Endometrium (tissue), 2 donors: ENCODE measurements around the gene CHRNG.

Experiments
- FAIRE-seq: peaks from 2 replicates; lab custom pipeline; 2012; peaks lifted over from hg19 to GRCh38; lab: Jason Lieb, UNC
- donor health status: control.
- donor health status: control.

The CHRNG gene

DNA sequence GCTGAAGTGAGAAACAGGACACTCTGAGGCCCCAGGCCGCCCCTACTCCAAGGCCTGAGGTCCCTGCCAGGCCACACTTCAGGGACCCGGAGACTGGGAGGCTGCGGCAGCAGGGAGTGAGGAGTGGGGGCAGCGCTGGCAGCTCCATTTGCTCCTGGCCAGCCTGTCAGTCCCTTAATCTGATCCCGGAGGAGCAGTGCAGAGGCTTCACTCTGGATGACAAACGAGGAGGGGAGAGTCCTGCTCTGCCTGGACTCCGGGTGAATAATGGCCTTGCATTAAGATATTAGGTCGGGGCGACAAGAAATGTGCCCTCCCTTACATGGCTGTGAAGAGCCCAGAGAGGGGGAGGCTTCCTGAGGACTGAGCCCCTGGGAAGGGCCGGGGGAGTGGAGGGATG is 33.6 kb upstream of the CHRNG start:
- FAIRE-seq, result no peak

GRCh38 chr2:232506709-232507108 is 32.8 kb upstream of the CHRNG start:
- FAIRE-seq, result no peak

DNA sequence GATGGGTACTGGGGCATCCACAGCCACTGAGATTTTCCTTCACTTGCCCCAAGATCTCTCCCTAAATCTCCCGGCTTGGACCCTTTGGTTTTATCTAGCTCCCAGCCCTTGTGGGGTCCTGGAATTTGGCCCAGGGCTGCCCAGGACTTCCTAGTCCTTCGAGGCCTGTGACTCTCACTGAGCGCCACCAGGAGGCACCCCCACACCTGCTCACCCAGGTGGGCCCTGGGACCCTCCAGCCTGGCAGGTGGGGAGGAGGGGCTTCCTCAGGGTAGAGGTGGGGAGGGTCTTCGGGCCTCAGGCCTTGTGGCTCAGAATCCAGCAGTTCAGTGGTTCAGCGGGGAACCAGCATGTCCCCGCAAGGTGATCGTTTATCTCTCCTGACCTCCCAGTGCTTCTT is 31.2 kb upstream of the CHRNG start:
- FAIRE-seq, result no peak

DNA sequence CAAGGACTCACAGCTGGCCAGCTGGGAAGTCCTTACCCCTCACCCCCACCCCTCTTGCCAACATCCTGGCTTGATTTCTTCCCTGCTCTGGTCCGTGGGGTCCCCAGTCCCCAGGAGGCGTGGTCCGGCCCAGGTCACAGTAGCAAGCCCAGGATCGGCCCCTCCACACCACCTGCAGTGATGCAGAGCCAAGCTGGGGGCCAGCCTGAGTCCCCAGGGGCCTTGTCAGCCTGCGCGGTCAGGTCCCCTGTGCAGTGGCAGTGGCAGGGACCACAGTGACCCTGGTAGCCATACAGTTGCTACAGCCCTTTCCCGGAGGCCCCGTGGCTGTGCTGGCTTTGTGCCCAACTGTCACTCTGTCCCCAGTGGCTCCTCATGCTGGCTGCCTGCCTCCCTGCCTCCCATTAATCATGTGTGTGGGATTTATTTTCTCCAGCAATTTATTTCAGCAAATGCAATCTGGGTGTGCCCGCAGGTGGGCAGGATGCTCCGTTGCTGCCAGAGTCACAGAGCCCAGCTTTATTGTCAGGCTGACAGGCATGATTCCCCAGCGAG is 28.1 kb upstream of the CHRNG start:
- no peak for FAIRE-seq

DNA sequence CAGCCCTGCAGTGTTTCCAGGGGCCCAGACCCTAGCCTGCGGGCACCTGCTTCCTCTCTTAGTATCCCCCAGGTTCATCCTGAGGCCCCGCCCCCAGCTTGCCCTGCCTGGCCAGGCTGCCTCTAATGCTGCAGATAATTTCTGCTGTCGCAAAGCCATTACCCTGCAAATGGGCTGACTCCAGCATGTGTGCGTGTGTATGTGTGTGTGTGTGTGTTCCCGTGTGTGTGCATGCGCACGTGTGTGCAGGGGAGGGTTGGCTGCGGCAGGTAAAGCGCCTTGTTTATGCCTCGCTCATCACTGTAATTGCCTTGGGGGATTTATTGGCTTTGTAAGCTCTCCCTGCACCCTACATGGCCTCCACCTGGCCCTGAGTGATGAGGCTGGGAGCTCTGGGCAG is 26.9 kb upstream of the CHRNG start:
- no peak for FAIRE-seq

- FAIRE-seq, result no peak
Measured at GRCh38 chr2:232513353-232513752, 26.1 kb upstream of the CHRNG start.

DNA sequence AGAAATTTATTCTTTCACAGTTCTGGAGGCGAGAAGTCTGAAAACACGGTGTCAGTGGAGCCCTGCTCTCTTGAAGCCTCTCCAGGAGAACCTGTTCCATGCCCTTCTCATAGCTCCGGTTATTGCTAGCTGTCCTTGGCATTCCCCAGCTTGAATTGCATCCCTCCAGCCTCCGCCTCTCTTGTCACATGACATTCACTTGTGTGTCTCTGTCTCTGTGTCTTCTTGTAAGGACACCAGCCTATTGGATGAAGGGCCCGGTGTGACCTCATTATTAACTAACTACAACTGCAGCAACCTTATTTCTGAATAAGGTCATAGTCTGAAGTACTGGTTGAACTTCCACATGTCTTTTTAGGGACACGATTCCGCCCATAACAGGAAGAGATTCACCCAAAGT is 23.9 kb upstream of the CHRNG start:
- FAIRE-seq, result no peak

DNA sequence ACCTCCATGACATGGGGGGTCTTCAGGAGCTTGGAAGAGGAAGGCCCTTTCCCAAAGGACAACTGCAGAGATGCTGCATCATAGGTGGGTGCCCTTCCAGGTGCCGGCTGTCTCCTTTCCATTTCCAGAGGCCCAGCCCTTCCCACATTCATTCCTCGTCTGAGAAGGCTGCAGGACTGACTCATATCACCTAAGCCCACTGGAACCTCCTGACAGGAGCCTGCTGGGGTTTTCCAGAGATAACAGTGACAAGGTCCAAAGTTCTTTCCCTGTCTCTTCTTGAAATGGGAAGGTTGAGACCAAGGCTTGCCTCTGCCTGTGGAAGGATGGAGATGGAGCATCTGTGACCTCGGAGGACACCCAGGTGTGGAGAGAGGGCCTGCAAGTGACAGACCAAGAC is 22.9 kb upstream of the CHRNG start:
- FAIRE-seq, result no peak

- no peak for FAIRE-seq
Measured at GRCh38 chr2:232518844-232519243, 20.6 kb upstream of the CHRNG start.

- no peak for FAIRE-seq
Measured at GRCh38 chr2:232519581-232520438, 19.7 kb upstream of the CHRNG start, which contains the start of gene PRSS56. Gene PRSS56 (plus strand): TSS chr2:232520388. CDS start chr2:232520599, 211 bp downstream.

GRCh38 chr2:232520489-232520888 is 19.0 kb upstream of the CHRNG start:
- no peak for FAIRE-seq

DNA sequence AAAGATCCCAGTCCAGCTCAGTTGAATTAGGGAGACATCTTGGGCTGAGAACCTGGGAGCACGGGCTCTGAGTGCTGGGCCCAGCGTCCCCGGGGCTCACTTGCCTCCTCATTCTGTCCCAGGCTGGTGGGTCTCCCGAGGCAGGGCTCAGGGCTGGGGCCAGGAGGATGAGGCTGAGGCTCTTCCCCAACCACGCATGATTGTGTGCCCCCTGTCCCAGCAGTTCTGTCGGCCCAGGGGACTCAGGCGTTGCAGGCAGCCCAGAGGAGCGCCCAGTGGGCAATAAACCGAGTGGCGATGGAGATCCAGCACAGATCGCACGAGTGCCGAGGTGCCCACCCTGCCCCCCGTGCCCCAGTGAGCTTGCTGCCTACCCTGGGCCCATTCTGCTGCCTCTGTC is 18.4 kb upstream of the CHRNG start:
- no peak for FAIRE-seq

- no peak for FAIRE-seq
Measured at GRCh38 chr2:232521959-232522622, 17.4 kb upstream of the CHRNG start.

GRCh38 chr2:232522623-232523401 is 16.7 kb upstream of the CHRNG start:
- FAIRE-seq, result no peak

- FAIRE-seq, result no peak
Measured at GRCh38 chr2:232523402-232523681, 16.1 kb upstream of the CHRNG start.

- FAIRE-seq, result no peak
Measured at GRCh38 chr2:232523682-232524597, 15.6 kb upstream of the CHRNG start.

GRCh38 chr2:232524771-232525170 is 14.7 kb upstream of the CHRNG start:
- no peak for FAIRE-seq

DNA sequence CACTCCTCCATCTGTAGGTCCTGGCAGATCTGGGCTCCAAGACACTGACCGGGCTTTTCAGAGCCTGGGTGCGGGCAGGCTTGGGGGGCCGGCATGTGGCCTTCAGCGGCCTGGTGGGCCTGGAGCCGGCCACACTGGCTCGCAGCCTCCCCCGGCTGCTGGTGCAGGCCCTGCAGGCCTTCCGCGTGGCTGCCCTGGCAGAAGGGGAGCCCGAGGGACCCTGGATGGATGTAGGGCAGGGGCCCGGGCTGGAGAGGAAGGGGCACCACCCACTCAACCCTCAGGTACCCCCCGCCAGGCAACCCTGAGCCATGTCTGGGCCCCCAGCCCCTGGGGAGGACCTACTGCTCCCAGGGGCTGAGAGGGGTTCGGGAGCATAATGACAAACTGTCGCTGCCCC is 14.3 kb upstream of the CHRNG start:
- FAIRE-seq, result no peak

GRCh38 chr2:232525791-232526371 is 13.6 kb upstream of the CHRNG start, which contains the start of gene CHRND:
Gene CHRND (plus strand): TSS chr2:232526160. CDS start chr2:232526216, 56 bp downstream.
- no peak for FAIRE-seq

- FAIRE-seq, result no peak
Measured at GRCh38 chr2:232526372-232526941, 13.0 kb upstream of the CHRNG start.
